Endothelial cell of umbilical vein (primary cell): ENCODE measurements around the gene ARNT2.

Source experiments
- EZH2 ChIP-seq: IDR thresholded peaks from 2 replicates; pipeline ENCODE4 v1.6.1; 2012; ENCODE audit warnings: borderline replicate concordance, low read depth, mild to moderate bottlenecking, moderate library complexity, low read length, inconsistent platforms; ENCODE audit not compliant: severe bottlenecking
- FOS ChIP-seq: IDR thresholded peaks from 2 replicates; pipeline ENCODE4 v1.6.1; 2011; ENCODE audit warnings: mild to moderate bottlenecking, low read length, moderate library complexity, borderline replicate concordance; ENCODE audit not compliant: insufficient read depth
- GATA2 ChIP-seq: IDR thresholded peaks from 2 replicates; pipeline ENCODE4 v1.7.0; 2011; ENCODE audit warnings: low read depth, mild to moderate bottlenecking, moderate library complexity, mixed read lengths, low read length; ENCODE audit not compliant: insufficient read length, insufficient read depth
- JUN ChIP-seq: IDR thresholded peaks from 2 replicates; pipeline ENCODE4 v1.6.1; 2011; ENCODE audit warnings: borderline replicate concordance, low read depth; ENCODE audit not compliant: insufficient read length, insufficient read depth
- MYC ChIP-seq: IDR thresholded peaks from one replicate; pipeline ENCODE4 v1.6.1; 2011; ENCODE audit warnings: mild to moderate bottlenecking, low read depth, low read length
- POLR2A ChIP-seq: IDR thresholded peaks from 2 replicates; pipeline ENCODE4 v1.6.1; 2012; ENCODE audit warnings: low read depth, mild to moderate bottlenecking, control low read depth, low read length
- POLR2AphosphoS5 ChIP-seq: IDR thresholded peaks from 2 replicates; pipeline ENCODE4 v1.6.1; 2012; ENCODE audit warnings: low read depth, mild to moderate bottlenecking, control low read depth, low read length, moderate library complexity; ENCODE audit not compliant: insufficient read depth
- TF ChIP-seq, protein P1 (sequence below), 2 donors: IDR thresholded peaks; 1 replicate in 1 of 2; 2 replicates in 1 of 2; pipeline ENCODE4 v1.5.1; 2011; ENCODE audit warnings: low read length in 2 of 2, mild to moderate bottlenecking in 2 of 2, moderate library complexity in 2 of 2, control low read depth in 1 of 2, inconsistent platforms in 1 of 2, low read depth in 1 of 2; ENCODE audit not compliant: insufficient read depth in 1 of 2; ENCODE audit errors: extremely low read depth in 1 of 2
- TF ChIP-seq, protein P2 (sequence below): IDR thresholded peaks from 2 replicates; pipeline ENCODE4 v1.6.1; 2011; ENCODE audit not compliant: insufficient read depth, insufficient read length

DNA sequence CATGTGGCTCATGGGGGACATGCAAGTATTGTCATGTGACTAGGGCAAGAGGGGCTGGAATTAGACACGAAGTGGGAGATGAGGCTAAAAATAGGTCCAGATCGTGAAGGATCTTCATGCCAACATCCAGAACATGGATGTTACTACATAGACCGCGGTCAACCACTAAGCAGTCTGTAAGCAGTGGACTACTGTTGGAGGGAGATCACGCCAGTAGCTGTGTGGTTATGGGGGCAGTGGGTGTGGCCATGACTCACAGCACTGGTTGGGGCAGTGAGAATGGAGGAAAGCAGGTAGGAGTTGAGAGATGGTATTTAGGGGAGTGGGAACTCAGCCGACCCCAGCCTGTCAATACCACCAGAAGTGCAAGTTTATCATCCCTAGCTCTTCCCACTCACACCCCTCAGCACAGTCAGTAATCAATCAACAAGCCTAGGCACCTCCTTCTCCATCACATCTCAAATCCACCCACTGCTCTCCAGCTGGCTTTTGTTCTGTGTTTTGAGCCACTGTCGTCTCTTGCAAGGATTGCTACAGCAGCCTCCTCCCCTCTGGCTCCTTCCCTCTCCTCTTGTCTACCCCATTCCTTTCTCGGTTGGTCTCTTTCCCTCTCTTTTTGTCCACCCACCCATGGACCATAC lies 183.8 kb downstream of the ARNT2 start:
- TF ChIP-seq MYC, result no peak
- TF ChIP-seq, protein P1, sequence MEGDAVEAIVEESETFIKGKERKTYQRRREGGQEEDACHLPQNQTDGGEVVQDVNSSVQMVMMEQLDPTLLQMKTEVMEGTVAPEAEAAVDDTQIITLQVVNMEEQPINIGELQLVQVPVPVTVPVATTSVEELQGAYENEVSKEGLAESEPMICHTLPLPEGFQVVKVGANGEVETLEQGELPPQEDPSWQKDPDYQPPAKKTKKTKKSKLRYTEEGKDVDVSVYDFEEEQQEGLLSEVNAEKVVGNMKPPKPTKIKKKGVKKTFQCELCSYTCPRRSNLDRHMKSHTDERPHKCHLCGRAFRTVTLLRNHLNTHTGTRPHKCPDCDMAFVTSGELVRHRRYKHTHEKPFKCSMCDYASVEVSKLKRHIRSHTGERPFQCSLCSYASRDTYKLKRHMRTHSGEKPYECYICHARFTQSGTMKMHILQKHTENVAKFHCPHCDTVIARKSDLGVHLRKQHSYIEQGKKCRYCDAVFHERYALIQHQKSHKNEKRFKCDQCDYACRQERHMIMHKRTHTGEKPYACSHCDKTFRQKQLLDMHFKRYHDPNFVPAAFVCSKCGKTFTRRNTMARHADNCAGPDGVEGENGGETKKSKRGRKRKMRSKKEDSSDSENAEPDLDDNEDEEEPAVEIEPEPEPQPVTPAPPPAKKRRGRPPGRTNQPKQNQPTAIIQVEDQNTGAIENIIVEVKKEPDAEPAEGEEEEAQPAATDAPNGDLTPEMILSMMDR (IDR thresholded peaks at IDR 0.05; ENCODE audit: extremely low read depth in 1 of 2, insufficient read depth in 1 of 2, low read depth in 1 of 2, low read length in 2 of 2), result no peak
- no peak for TF ChIP-seq POLR2A
- TF ChIP-seq EZH2, result no peak
- TF ChIP-seq, protein P2, sequence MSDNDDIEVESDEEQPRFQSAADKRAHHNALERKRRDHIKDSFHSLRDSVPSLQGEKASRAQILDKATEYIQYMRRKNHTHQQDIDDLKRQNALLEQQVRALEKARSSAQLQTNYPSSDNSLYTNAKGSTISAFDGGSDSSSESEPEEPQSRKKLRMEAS, result no peak
- no peak for TF ChIP-seq JUN
- no peak for TF ChIP-seq POLR2AphosphoS5
- no peak for TF ChIP-seq GATA2
- no peak for TF ChIP-seq FOS
